ENCODE data around the gene VSTM2B.

DNA sequence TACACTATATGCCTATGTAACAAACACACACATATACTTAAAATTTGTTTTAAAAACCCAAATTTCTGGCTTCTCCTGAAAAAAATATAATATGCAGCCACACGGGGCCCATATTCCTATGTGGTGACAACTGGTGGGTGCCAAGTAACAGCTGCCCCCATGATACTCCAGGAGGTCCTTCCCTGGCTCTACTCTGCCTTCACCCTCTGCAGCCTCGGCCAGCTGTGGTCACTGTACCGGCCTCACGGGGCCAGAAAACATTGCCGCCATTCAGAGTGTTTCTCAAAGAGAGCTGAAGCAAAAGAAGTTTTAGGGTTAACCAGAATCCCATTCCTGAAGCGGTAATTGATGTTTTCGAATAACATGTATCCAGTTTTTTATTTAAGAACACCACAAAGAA, 47.7 kb downstream of the VSTM2B start:
- TF ChIP-seq, protein P1, sequence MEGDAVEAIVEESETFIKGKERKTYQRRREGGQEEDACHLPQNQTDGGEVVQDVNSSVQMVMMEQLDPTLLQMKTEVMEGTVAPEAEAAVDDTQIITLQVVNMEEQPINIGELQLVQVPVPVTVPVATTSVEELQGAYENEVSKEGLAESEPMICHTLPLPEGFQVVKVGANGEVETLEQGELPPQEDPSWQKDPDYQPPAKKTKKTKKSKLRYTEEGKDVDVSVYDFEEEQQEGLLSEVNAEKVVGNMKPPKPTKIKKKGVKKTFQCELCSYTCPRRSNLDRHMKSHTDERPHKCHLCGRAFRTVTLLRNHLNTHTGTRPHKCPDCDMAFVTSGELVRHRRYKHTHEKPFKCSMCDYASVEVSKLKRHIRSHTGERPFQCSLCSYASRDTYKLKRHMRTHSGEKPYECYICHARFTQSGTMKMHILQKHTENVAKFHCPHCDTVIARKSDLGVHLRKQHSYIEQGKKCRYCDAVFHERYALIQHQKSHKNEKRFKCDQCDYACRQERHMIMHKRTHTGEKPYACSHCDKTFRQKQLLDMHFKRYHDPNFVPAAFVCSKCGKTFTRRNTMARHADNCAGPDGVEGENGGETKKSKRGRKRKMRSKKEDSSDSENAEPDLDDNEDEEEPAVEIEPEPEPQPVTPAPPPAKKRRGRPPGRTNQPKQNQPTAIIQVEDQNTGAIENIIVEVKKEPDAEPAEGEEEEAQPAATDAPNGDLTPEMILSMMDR (IDR thresholded peaks at IDR 0.05; ENCODE audit: low read depth, low read length), result no peak
- TF ChIP-seq, protein P2, sequence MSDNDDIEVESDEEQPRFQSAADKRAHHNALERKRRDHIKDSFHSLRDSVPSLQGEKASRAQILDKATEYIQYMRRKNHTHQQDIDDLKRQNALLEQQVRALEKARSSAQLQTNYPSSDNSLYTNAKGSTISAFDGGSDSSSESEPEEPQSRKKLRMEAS (IDR thresholded peaks at IDR 0.05; ENCODE audit: low read depth, low read length), result no peak
- no peak for TF ChIP-seq POLR2A (IDR thresholded peaks at IDR 0.05; ENCODE audit: extremely low read depth, insufficient read length)
